ENCODE measurements around the gene OSBPL2.

The OSBPL2 gene

DNA sequence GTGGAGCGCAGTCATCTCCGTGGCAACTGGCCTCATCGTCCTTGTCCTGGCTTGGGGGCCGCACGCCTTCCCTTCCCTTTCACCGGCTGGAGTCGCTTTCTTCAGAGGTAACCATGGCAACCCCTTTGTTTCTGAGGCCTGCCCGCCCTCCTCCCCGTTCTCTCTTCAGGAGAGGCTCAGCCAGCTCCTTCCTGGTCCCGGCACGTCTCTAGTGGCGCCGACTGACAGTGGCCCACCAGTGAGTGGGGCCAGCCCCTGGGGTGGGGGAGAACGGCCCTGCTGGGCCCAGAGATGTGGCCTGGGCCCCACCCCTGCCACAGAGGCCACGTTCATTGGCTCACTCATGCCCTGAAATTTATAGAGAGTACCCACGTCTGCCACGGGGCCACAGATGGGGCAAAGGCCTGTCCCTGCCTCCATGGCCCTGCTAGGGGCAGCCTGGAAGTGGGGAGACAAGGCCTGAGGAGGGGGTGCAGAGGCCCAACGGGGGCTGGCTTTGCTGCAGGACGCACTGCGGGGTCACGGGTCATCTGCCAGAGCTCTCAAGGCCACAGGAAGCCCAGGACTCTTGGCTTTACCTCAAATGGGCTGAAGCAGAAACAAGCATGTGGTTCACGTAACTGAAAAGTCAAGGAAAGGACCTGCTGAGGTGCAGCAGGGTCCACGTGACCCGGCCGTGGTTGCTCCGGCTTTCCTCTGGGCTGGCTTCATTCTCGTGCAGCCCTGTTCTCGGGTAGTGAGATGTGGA is 1.4 kb upstream of the OSBPL2 start:
- DNase-seq = peak; percentile 57

DNA sequence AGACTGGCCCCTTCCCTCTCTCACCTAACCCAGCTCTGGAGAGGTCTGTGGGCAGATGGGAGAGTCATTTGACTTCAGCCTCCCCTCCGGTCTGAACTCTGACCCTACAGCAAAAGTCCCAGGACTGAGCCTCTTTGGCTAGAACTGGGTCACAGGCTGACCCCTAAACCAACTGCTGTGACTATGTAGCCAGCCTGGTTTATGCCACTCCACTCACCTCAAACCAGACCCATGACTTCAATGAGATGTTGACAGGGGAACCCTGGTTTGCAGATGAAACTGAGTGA is 864 bp upstream of the OSBPL2 start:
- no peak for DNase-seq

DNA sequence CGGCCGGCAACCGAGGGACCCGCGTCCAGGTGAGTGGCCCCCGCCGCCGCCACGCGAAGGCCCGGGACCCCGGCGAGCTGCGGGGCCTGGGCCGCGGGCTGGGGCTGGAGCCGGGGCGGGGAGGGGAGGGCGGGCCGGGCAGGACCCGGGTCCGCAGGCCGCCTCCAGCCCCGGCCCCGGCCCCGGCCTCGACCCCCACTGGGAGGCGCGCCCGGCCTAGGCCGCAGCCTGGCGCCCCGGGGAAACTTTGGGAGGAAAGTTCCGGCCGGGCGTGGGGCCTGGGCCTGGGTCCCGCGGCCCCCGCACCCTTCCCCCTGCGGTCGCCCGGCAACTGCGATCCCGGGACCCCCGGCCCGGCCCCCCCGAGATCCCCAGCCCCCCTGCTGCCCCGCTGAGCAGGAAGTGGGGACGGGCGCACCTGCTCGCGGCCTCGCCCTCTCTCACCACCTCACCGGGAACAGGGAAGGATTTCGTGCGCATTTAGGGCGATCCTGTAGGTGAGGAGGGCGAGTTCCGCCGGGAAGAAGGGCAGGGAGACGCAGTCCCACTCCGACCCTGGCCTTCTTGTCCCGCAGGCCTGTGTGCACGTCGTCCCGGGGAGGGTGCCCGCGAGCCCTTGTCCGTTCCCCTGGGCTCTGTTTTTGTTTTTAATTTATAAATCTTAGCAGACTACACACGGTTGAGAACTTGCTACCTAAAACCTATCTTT is 402 bp downstream of the OSBPL2 start:
- no peak for DNase-seq

DNA sequence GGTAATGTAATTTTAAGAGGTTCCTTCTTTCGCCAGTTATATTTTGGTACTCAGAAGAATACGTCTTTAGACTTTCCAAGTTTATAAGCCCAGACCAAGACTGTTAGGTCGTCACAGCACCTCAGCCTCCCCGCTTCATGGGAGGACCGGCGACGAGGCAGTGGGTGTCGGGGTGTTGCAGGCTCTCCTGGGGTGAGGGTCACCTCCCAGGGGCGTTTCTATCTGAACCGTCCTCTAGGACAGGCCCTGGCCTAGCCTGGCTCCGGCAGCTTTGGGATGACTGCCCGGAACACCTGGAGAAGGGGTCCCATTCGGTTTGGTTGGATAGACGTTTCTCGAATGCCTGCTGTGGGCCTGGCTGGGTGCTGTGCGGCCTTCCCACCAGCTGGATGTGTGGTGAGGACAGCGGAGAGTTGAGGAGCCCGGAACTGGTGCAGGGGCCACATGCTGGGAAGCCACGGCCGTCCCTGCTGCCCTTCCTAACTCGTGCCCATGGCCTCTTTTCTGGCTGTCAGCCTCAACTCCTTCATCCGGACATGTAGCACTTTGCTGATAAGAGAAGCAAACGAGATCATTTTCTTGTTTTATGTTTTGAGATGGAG is 1.1 kb downstream of the OSBPL2 start:
- DNase-seq = no peak

DNA sequence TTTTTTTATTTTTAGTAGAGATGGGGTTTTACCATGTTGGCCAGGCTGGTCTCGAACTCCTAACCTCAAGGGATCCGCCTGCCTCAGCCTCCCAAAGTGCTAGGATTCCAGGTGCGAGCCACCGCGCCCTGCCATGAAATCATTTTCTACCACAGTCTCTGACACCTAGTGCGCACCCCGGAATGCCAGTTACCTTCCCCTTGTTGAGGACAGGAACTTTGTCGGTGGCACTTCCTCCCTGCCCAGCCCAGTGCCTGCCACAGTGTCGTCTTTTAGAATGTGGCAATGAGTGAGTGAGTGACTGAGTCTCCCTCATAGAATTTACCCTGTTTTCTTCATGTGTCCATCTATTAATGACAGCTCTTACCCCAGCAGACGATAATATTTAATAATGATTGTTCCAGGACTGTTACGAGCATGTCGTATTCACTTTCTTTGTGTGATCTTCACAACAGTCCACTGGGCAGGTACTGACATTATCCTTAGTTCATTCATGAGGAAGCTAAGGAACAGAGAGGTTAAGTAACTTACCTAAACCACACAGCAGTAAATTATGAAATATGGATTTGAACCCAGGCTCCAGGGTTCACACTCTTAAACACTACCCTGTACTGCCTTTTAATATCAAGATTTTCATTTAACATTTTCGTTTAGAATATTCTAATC is 1.8 kb downstream of the OSBPL2 start:
- DNase-seq = no peak

DNA sequence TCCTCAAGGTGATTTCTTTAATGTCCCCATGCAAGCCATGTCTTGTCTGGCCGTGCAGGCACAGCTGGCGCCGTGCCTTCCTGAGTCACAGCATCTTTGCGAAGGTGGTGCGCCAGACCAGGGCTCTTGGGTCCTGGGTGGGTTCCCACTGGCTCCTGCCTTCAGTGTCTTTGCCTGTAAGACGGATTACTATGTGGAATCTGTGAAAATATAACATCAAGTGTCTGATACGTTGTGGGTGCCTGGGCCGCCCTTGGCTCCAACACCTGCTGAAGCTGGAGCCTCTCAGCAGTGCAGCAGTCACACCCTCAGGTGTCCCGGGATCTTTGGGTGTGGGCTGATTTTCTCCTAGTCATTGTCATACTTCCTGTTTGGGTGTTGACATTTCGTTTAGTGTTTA is 3.2 kb downstream of the OSBPL2 start:
- DNase-seq = no peak

DNA sequence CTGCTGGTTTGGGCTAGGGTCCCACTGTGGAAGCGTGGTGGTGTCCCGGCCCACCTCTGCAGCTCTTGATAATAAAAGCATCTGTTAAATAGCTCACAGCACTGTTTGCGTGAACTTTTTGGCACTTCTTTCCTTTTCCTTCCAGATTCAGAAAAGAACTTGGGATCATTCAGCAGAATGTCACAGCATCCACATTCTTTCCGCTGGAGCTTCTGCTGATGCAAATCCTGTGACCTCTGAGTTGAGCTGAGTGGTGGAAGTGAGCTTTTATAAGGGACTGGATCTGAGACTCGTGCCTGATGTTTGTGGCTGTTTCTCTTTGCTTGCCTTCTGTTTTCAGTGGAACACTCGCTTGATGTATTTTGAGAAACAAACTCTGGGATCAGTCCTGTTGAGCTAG is 3.9 kb downstream of the OSBPL2 start:
- no peak for DNase-seq

DNA sequence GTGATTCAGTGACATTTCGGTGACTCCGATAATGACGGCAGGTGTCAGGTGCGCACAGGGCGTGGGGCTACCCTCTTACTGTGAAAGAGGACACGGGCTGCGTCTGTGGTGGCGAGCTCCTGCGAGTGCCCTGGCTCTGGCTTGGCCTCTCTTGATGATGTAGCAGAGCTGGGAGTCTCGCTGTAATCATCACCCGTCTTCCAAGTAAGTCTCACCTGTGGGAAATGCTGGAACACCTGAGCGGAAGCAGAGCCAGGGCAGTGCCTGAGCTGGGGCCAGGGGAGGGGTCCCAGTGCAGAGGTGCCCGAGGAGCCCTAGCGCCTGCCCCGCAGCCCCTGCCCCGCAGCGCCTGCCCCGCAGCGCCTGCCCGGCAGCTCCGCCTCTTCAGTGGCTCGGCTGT is 4.8 kb downstream of the OSBPL2 start:
- no peak for DNase-seq

DNA sequence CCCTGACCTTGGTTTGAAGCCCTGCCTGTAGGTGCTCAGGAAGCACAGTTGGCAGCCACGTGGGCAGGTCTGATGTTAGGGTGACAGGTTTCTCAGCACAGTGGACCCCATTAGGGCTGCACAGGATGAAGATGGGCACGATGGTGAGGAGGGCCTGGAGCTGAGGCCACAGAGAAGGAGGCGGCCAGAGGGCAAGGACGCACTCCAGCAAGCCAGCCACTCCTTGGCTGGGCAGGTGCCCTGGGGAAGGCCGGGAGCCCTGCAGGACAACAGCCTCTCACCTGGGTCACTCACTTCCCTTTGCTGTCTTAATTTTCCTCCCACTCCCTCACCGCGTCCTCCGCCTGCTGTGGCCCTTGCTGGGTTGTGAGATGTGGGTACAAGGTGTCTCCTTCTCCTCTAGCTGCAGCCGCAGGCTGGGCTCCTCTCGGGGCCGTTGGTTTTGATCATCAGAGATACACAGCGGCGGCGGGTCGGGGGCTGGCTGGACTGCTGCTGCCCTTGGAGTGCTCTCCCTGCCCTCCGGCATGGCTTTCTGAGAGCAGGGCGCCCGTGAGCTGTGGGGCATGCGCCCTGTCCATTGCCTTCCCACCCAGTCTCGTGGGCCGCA is 5.7 kb downstream of the OSBPL2 start:
- DNase-seq = no peak

DNA sequence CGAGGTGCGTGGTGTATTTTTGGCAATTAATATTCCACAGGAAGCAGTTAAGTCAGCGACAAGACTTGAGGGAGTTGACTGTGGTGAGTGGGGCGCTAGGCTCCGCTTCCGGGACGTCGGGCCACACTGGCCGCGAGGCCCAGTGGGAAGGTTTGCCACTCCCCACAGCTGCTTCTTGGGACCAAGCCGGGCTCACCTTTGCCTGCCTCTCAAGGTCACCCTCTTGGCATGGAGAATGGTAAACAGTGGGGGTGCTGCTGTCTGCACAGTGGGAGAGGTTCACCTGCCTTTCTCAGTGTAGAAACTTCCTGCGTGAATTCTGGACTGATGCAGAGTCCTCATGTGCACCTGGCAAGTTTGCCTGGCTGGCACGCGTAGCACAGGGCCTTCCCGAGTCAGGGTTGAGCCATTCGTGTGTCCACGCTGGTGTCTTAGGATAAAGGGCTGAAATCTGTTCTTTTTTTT is 6.4 kb downstream of the OSBPL2 start:
- no peak for DNase-seq

DNA sequence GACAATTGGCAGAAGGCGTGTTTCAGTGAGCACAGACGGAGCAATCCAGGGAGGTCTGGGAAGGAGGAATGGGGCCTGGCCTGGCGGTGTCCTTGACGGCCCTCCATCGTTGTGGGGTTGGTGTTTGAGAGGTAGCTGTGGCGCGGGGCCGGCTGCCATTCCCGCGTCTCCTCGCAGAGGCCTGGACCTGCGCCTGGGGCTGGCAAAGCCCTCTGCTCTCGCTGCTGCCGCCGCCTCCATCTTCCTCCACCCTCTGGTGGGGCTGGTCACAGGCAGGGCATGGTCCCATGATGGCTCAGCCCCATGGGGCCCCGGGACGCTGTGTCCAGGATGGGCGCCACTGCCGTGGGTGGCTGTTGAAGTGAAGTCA is 7.6 kb downstream of the OSBPL2 start:
- no peak for DNase-seq

DNA sequence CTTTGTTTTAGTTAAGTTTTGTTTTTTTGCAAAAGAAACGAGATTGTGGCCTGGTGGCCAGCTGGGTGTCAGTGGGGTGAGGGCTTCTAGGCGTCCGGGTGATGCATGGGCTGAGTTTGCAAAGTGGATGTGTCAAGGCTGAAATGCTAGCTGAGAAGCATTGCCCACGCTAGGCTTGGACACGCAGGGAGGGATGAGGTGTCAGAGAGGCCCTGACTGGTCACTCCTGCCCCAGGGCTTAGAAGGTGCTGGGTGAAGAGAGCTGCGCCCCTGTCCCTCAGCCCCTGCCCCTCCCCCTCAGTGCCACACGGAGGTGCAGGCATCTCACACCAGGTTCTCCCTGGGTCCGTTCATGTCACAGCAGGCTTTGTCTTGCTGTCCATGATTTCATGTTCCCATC is 8.1 kb downstream of the OSBPL2 start:
- DNase-seq = no peak

DNA sequence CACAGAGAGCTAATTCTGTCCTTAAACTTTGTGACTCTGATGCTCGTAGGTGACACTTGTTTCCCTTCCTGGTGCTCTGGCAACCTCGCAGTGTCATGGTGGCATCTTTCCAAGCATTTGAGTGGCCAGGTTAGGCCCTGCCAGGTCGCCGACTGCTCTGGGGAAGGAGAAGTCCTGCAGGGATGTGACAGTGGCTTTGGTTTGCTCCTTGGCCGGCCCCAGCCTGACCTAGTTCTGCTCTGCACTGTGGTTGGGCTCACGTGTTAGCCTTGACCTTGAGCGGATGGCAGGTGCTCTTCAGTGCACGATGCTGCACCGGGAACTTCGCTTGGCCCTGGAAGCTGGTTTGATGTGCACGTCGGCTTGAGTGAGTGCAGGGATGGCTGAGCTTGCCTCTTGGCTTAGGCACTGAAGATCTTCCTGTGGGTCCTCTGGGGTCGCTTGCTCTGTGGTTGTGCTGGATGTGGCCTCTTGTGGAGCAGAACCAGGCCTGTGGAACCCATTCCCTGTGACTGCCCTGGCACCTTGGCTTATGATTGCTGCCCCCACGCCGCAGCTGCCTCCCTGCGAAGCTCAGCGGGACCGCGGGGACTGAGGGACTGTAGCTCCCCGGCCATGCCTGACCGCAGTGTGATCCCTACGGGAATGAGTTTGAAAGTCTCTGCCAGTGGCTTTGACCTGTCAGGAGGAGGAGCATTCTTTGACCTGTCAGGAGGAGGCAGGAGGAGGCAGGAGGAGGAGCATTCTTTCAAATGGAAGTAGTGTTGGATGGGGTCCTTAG is 8.7 kb downstream of the OSBPL2 start:
- no peak for DNase-seq

DNA sequence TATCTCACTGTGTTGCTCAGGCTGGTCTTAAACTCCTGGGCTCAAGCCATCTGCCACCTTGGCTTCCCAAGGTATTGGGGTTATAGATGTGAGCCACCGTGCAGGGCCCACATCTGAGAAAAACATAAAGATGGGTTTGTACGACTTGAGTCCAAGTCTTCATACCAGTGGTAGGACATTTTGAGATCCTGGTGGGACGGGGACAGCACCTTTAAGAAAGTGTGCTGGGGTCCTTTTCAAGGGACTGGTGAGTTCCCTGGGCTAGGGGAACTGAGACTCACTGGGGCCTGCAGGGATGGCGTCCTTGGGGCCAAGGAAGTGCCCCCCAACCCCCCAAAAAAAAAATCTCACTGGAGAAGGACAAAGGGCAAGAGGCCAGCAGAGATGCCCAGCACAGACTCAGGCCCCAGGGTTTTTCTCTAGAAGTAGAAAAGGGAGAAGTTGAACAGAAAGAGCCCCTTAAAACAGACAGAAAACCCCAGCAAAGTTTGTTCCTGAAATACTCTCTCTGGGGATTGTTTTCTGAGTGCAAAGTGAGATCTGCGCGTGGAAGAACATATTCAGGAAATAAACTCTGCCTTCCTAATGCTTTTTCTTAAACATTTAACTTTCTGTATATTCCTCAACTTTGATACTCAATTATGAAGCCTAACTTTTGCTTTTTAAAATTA is 10.7 kb downstream of the OSBPL2 start:
- DNase-seq = no peak

DNA sequence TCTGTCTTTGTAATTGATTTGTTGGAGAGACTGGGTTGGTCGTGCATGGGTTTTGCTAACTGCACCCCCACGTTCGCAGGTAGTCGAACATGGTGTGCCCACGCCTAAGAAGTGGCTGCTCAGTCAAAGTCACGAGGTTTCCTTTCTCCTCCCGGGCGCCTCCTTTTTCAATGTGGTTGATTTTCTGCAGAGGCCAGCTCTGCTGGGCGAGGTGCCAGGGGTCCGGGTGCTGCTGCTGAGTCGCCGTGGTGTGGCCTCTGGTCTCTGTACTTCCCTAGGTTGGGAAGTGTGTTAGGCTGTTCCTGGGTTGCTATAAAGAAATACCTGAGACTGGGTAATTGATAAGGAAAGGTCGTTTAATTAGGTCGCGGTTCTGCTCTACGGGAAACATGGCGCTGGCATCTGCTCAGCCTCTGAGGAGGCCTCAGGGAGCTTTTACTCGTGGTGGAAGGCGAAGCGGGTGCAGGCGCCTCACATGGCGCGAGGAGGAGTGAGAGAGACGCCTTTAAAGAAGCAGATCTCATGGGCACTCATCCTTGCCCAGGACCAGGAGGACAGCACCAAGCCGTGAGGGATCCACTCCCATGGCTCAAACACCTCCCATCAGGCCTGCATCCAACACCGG is 14.1 kb downstream of the OSBPL2 start:
- DNase-seq = no peak

DNA sequence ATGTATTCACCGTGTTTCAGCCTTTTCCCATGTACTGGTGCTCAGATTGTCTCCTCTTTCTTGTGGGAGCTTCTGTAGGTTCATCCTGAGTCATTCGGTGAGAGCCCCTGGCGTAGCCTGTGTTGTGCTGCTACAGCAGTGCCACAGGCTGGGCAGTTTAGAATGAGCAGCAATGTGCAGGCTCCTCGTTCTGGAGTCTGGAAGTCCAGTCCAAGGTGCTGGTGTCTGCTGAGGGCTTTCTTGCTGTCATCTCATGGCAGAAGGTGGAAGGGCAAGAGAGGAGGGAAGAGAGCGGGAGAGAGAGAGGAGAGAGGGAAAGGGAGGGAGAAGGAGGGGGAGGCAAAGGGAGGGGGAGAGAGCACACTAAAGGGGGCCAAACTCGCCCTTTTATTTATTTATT is 15.1 kb downstream of the OSBPL2 start:
- DNase-seq = no peak

DNA sequence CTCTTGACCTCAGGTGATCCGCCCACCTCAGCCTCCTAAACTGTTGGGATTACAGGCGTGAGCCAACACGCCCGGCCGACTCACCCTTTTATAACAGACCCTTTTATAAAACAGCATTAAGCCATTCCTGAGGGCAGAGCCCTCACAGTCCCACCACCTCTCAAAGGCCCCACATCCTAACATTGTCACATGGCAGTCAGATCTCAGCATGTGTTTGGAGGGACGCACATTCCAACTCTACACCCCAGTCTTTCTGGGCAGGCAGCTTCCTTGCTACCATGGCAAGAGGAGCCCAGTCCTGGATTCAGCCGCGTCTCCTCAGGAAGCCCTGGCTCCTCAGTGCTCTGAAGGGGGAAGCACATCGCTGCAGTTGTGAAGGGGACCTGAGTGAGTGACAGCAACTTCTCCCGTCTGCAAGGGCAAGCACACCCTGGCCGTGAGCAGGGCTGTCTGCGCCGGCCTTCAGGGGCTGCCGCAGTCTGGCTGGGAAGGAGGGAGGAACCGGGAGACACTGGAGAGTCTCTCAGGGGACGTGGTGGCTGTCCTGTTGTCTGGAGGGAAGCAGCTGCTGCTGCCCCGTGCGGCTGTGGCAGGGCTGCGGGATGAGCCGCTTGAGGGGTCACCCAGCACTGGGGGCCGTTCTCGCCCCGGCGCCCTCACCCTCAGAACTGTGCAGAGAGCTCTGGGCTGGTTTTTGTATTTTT is 15.9 kb downstream of the OSBPL2 start:
- DNase-seq = no peak

DNA sequence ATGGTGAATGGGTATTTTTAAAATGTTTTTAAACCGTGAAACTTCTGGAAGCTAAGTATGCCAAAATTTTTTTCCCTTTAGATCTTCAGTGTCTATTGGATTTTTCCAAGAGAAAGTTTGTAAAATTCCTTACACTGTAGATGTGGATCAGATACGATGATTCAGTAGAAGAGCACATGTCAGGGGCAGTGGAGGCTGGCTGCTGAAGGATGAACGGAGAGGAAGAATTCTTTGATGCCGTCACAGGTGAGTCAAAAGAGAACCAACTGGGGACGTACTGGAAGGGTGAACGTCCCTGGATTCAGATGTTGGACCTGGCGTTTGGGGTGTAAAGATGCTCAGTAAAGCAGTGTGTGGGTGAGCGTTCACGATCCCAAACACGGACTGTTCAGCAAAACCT is 17.7 kb downstream of the OSBPL2 start:
- DNase-seq = no peak

DNA sequence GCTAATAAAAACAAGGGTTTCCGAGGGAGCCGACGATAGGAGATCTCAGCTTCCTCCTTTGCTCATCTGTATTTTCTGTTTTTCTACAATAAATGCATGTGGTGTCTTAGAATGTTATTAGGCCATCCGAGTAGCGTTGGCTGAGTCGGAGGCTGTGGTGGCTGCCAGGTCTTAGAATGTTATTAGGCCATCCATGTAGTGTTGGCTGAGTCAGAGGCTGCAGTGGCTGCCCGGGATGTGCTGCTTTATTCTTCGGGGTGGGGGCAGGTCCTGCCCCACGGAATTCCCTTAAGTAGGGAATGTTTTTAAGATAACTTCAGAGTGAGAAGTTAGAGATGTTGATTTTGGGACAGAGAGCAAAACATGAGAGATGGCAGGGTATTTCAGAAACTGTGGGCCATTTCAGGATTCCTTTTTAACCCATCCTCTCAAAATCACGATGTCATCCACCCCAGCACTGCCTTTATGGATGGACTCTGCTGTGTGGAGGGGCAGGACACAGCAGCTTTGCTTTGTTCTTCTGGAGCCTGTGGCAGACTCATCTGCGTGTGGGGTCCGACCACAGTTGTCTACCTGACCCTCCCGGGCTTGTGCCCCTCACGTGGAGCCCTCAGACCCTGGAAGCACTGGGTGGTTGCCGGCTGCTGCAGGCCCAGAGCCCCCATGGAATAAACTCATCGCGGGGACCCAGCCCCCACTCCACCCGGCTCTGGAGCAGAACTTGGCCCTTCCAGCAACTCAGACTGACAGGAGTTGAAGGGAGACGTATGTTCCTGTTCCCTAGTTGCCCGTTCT is 20.4 kb downstream of the OSBPL2 start:
- DNase-seq = no peak

DNA sequence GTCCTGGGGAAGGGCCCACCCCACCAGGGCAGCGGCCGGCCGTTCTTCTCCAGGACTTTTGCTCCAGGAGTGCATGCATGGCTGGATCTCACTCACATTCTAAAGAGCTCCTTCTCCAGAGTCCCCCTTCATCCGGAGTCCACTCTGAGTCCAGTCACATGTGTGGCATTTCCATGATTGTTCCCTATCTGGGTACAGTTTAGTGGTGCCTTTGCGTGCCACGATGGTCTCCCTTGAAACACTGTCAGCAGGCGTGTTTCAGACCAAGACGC is 20.9 kb downstream of the OSBPL2 start:
- DNase-seq = no peak

All from NCI-H1092 treated with DMSO at 0.1 percent for 48 hours (cell line).